IPS-20b (cell line): Measurements from ENCODE around the gene ITM2B.

Experiments used
- H3K27ac ChIP-seq: one replicate; pipeline ENCODE4 v1.5.1; 2013; ENCODE audit warnings: low read length
- H3K27me3 ChIP-seq: 2 replicates; pipeline ENCODE4 v1.6.1; 2013; ENCODE audit warnings: mild to moderate bottlenecking, low read length, inconsistent platforms; ENCODE audit not compliant: insufficient read depth
- H3K36me3 ChIP-seq: 2 replicates; pipeline ENCODE4 v1.6.1; 2013; ENCODE audit warnings: low read depth, mild to moderate bottlenecking, inconsistent platforms, low read length, moderate library complexity; ENCODE audit not compliant: insufficient read depth
- H3K4me1 ChIP-seq: 2 replicates; pipeline ENCODE4 v1.6.1; 2013; ENCODE audit warnings: mild to moderate bottlenecking, control low read depth, inconsistent platforms, low read length, moderate library complexity; ENCODE audit not compliant: insufficient read depth
- H3K4me3 ChIP-seq: 2 replicates; pipeline ENCODE4 v1.5.1; 2013; ENCODE audit warnings: mild to moderate bottlenecking, low read length, inconsistent platforms
- H3K9ac ChIP-seq: 2 replicates; pipeline ENCODE4 v1.6.1; 2013; ENCODE audit warnings: low read depth, mild to moderate bottlenecking, inconsistent platforms, low read length, moderate library complexity
- H3K9me3 ChIP-seq: 2 replicates; pipeline ENCODE4 v1.6.1; 2013; ENCODE audit warnings: mild to moderate bottlenecking, low read depth, low read length, inconsistent platforms; ENCODE audit not compliant: insufficient read depth

The ITM2B gene

GRCh38 chr13:48296528-48296927 is 63.5 kb downstream of the ITM2B start:
- no peaks in the 10 kb centered on the region for H3K4me1 ChIP-seq
- no peaks in the 10 kb centered on the region for H3K36me3 ChIP-seq
- no peak overlapping the region for H3K27ac ChIP-seq
- H3K9ac ChIP-seq: no peak overlapping the region
- no peak overlapping the region for H3K4me3 ChIP-seq
- H3K27me3 ChIP-seq: no peaks in the 10 kb centered on the region
- no peaks in the 10 kb centered on the region for H3K9me3 ChIP-seq

GRCh38 chr13:48297131-48297786 is 64.3 kb downstream of the ITM2B start:
- H3K36me3 ChIP-seq: no peaks in the 10 kb centered on the region
- no peak overlapping the region for H3K9ac ChIP-seq

GRCh38 chr13:48299591-48299990 is 66.6 kb downstream of the ITM2B start:
- no peak overlapping the region for H3K4me3 ChIP-seq
- H3K4me1 ChIP-seq: no peaks in the 10 kb centered on the region; the same call in 1 of the 2 replicates
- H3K9ac ChIP-seq: no peak overlapping the region
- H3K27me3 ChIP-seq: no peaks in the 10 kb centered on the region
- no peaks in the 10 kb centered on the region for H3K36me3 ChIP-seq
- H3K9me3 ChIP-seq: no peaks in the 10 kb centered on the region
- no peak overlapping the region for H3K27ac ChIP-seq

More at GRCh38 chr13:48297131-48297786, 64.3 kb downstream of the ITM2B start:
- no peak overlapping the region for H3K27ac ChIP-seq
- no peaks in the 10 kb centered on the region for H3K9me3 ChIP-seq
- no peak overlapping the region for H3K4me3 ChIP-seq
- no peaks in the 10 kb centered on the region for H3K4me1 ChIP-seq
- no peaks in the 10 kb centered on the region for H3K27me3 ChIP-seq

GRCh38 chr13:48302871-48303358 is 69.9 kb downstream of the ITM2B start:
- Histone ChIP-seq H3K27me3 (no peaks in the 10 kb centered on the region), H3K27ac (peak overlapping the region; percentile 96), H3K4me3 (peak overlapping the region; percentile 91), H3K9ac (peak overlapping the region; percentile 98), H3K36me3 (no peaks in the 10 kb centered on the region), H3K9me3 (no peaks in the 10 kb centered on the region), H3K4me1 (no peaks in the 10 kb centered on the region; the same call in 1 of the 2 replicates)

GRCh38 chr13:48303359-48304142 is 70.5 kb downstream of the ITM2B start, which contains the start of gene RB1:
TSS of gene RB1 (plus strand) at chr13:48303751. CDS start at chr13:48303913, 162 bp downstream.
- Histone ChIP-seq H3K36me3 (no peaks in the 10 kb centered on the region), H3K9ac (peak within 1 kb of the TSS; percentile 98), H3K4me1 (no peaks in the 10 kb centered on the region; the same call in 1 of the 2 replicates), H3K27me3 (no peaks in the 10 kb centered on the region), H3K4me3 (peak within 1 kb of the TSS; percentile 91), H3K27ac (peak within 1 kb of the TSS; percentile 96), H3K9me3 (no peaks in the 10 kb centered on the region)

- Histone ChIP-seq H3K9ac (peak overlapping the region; percentile 98; the same call in 1 of the 2 replicates), H3K36me3 (no peaks in the 10 kb centered on the region), H3K4me1 (no peaks in the 10 kb centered on the region; the same call in 1 of the 2 replicates), H3K9me3 (no peaks in the 10 kb centered on the region), H3K27ac (no peak overlapping the region), H3K27me3 (no peaks in the 10 kb centered on the region), H3K4me3 (peak overlapping the region; percentile 91)
Observed at GRCh38 chr13:48304143-48304876, 71.3 kb downstream of the ITM2B start.

GRCh38 chr13:48311223-48311622 is 78.2 kb downstream of the ITM2B start:
- H3K27me3 ChIP-seq: no peaks in the 10 kb centered on the region
- H3K9ac ChIP-seq: no peak overlapping the region
- no peaks in the 10 kb centered on the region for H3K4me1 ChIP-seq
- no peaks in the 10 kb centered on the region for H3K9me3 ChIP-seq
- H3K4me3 ChIP-seq: no peak overlapping the region
- no peak overlapping the region for H3K27ac ChIP-seq
- H3K36me3 ChIP-seq: no peaks in the 10 kb centered on the region

- no peaks in the 10 kb centered on the region for H3K4me1 ChIP-seq
- H3K9ac ChIP-seq: no peak overlapping the region
- no peak overlapping the region for H3K4me3 ChIP-seq
- no peaks in the 10 kb centered on the region for H3K27me3 ChIP-seq
- H3K9me3 ChIP-seq: no peaks in the 10 kb centered on the region
- H3K36me3 ChIP-seq: no peaks in the 10 kb centered on the region
- H3K27ac ChIP-seq: no peak overlapping the region
Observed at GRCh38 chr13:48315969-48316650, 83.1 kb downstream of the ITM2B start.

- H3K9me3 ChIP-seq: peaks cover 2% of the 10 kb centered on the region; the same call in 1 of the 2 replicates
- no peaks in the 10 kb centered on the region for H3K4me1 ChIP-seq
- H3K4me3 ChIP-seq: no peak overlapping the region
- no peaks in the 10 kb centered on the region for H3K27me3 ChIP-seq
- H3K9ac ChIP-seq: no peak overlapping the region
- no peaks in the 10 kb centered on the region for H3K36me3 ChIP-seq
- no peak overlapping the region for H3K27ac ChIP-seq
Observed at GRCh38 chr13:48316826-48317510, 84.0 kb downstream of the ITM2B start.

GRCh38 chr13:48317511-48318376 is 84.7 kb downstream of the ITM2B start:
- H3K9me3 ChIP-seq: peaks cover 7% of the 10 kb centered on the region; the same call in 1 of the 2 replicates
- H3K9ac ChIP-seq: no peak overlapping the region
- no peaks in the 10 kb centered on the region for H3K4me1 ChIP-seq
- no peaks in the 10 kb centered on the region for H3K27me3 ChIP-seq
- H3K27ac ChIP-seq: no peak overlapping the region
- no peak overlapping the region for H3K4me3 ChIP-seq
- no peaks in the 10 kb centered on the region for H3K36me3 ChIP-seq
